Caco-2 (cell line): ENCODE measurements around the gene PTPN3. TPM values are rescaled to one million over a fixed set of nuclear protein-coding genes. Genes with fewer than 3 reads are reported as not detected.
A peak's percentile ranks its signal among the peaks of the same experiment; 100 is the strongest.

ENCODE experiments used
- BruUV-seq: library from RNA; stranded (reverse); fragments of 400-500 nt; replicated peaks from 2 replicates; lab custom pipeline; 2021; lab: Mats Ljungman, UMichigan
- CTCF ChIA-PET: fragments of 300-600 bp; sonication (Branson Sonifier 250); formaldehyde crosslinking; loops from one replicate; lab custom pipeline; 2022; ENCODE audit warnings: antibody characterized with exemption; lab: Charles Lee
- POLR2A ChIA-PET: fragments of 300-600 bp; sonication (Branson Sonifier 250); formaldehyde crosslinking; loops from one replicate; lab custom pipeline; 2022; ENCODE audit warnings: antibody characterized with exemption; lab: Charles Lee
- DNase-seq, 2 experiments: peaks; one replicate each; pipeline versions ENCODE4 v3.0.0 to v3.0.0-alpha.2; 2020 to 2022
- H3K27me3 ChIP-seq: replicated peaks from 2 replicates; pipeline ENCODE4 v1.6.0; 2011; ENCODE audit warnings: low read length; ENCODE audit not compliant: control insufficient read depth, insufficient read depth
- H3K36me3 ChIP-seq: 2 replicates; pipeline ENCODE4 v1.5.1; 2011; ENCODE audit warnings: low read length; ENCODE audit not compliant: control insufficient read depth, insufficient read depth
- H3K4me1 ChIP-seq: fragments of 250-450 bp; sonication (Bioruptor Pico); 2 replicates; pipeline ENCODE4 v1.5.1; 2020; ENCODE audit warnings: mild to moderate bottlenecking
- H3K4me3 ChIP-seq: 2 replicates; pipeline ENCODE4 v1.5.1; 2011; ENCODE audit warnings: low read depth, mild to moderate bottlenecking, control low read depth, low read length
- H3K9me3 ChIP-seq: fragments of 250-450 bp; sonication (Bioruptor Pico); 2 replicates; pipeline ENCODE4 v1.5.1; 2020; ENCODE audit warnings: mild to moderate bottlenecking, moderate library complexity
- H3K27ac Mint-ChIP-seq: one replicate; pipeline ENCODE4 v1.8.0; 2022; ENCODE audit warnings: mixed read lengths; ENCODE audit not compliant: unreplicated experiment
- H3K27me3 Mint-ChIP-seq: one replicate; pipeline ENCODE4 v1.8.0; 2022; ENCODE audit warnings: mixed read lengths; ENCODE audit not compliant: insufficient read depth, unreplicated experiment
- H3K36me3 Mint-ChIP-seq: one replicate; pipeline ENCODE4 v1.8.0; 2022; ENCODE audit warnings: mild to moderate bottlenecking, mixed read lengths; ENCODE audit not compliant: insufficient read depth, unreplicated experiment
- H3K4me1 Mint-ChIP-seq: one replicate; pipeline ENCODE4 v1.8.0; 2022; ENCODE audit warnings: low read depth, mixed read lengths; ENCODE audit not compliant: unreplicated experiment
- H3K4me3 Mint-ChIP-seq: one replicate; pipeline ENCODE4 v1.8.0; 2022; ENCODE audit warnings: mild to moderate bottlenecking, moderate library complexity, mixed read lengths; ENCODE audit not compliant: unreplicated experiment
- H3K9me3 Mint-ChIP-seq: one replicate; pipeline ENCODE4 v1.8.0; 2022; ENCODE audit warnings: mixed read lengths; ENCODE audit not compliant: unreplicated experiment
- CTCF ChIP-seq, 2 experiments: fragments of 200-600 bp in 1 of 2; IDR thresholded peaks; 1 replicate in 1 of 2; 2 replicates in 1 of 2; pipeline versions ENCODE4 v1.5.1 to v1.8.0; 2011 to 2022; ENCODE audit warnings: antibody characterized with exemption in 1 of 2, control low read depth in 1 of 2, inconsistent platforms in 1 of 2, low read depth in 1 of 2, low read length in 1 of 2, mild to moderate bottlenecking in 1 of 2, moderate library complexity in 1 of 2; ENCODE audit not compliant: insufficient read depth in 1 of 2, severe bottlenecking in 1 of 2, unreplicated experiment in 1 of 2
- intact Hi-C: fragments of 100-400 bp; cut with micrococcal nuclease; formaldehyde crosslinking; loops from one replicate; pipeline ENCODE4 v1.10.0; 2022; ENCODE audit not compliant: unreplicated experiment
- total RNA-seq: library from RNA; stranded (reverse); gene quantifications from 2 replicates; pipeline ENCODE4 v1.2.3, GENCODE V29; 2022

The PTPN3 gene
- total RNA-seq, 1 experiment from 2014 or later, result 12.4 TPM

DNA sequence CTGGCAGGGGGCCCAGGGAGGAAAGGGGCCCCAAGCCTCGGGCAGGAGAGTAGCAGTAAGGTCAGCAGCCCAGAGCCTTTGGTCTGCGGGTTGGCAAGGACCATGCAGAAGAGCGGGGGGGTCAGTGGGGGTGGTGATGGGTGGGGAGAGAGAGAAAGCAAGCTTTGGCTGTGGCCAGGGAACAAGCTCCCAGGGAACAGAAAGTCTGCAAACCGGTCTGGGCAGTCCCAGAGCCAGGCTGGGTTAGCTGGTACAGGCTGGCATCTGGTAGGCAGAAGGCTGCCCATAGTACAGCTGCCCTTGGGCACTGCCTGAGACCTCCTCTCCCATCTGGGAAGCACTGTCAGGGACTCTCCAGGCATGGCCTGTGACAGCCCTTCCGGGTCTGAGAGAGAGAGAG is 166.8 kb downstream of the PTPN3 start:
- BruUV-seq, result no TSS peak
- DNase-seq, result no peak

GRCh38 chr9:109329638-109330258 is 168.4 kb downstream of the PTPN3 start:
- Mint-ChIP-seq H3K27ac (peak overlapping the region; percentile 40), H3K36me3 (peaks cover 6% of the 10 kb centered on the region), H3K4me3 (no peak overlapping the region), H3K9me3 (no peaks in the 10 kb centered on the region), H3K27me3 (no peaks in the 10 kb centered on the region), H3K4me1 (peaks cover 25% of the 10 kb centered on the region)
- H3K9me3 ChIP-seq, result no peaks in the 10 kb centered on the region
- ChIA-PET POLR2A (interaction anchor here (0.5 to 0.6 kb wide), 3 partner anchors 59 to 330 kb away, joined by 6 to 10 read pairs (median 7); partner anchors contain the start of gene PTPN3), CTCF (interaction anchor here (0.6 kb wide), 1 partner anchor 140 kb away, joined by 5 read pairs; no protein-coding TSS in a partner anchor)
- no peak for TF ChIP-seq CTCF (IDR thresholded peaks at IDR 0.05; ENCODE audit: insufficient read depth in 1 of 2, low read depth in 1 of 2, low read length in 1 of 2, severe bottlenecking in 1 of 2, unreplicated experiment in 1 of 2)
- peaks cover 11% of the 10 kb centered on the region for H3K4me1 ChIP-seq
- H3K36me3 ChIP-seq, result no peaks in the 10 kb centered on the region
- H3K4me3 ChIP-seq, result no peak overlapping the region
- no peak for DNase-seq
- intact Hi-C loops, result no loop called here
- H3K27me3 ChIP-seq, result no peaks in the 10 kb centered on the region
- no TSS peak for BruUV-seq

More for the DNA sequence above, 166.8 kb downstream of the PTPN3 start:
- H3K27me3 Mint-ChIP-seq, result no peaks in the 10 kb centered on the region
- no peak overlapping the region for H3K27ac Mint-ChIP-seq
- Histone ChIP-seq H3K9me3 (no peaks in the 10 kb centered on the region), H3K4me1 (peaks cover 20% of the 10 kb centered on the region), H3K27me3 (no peaks in the 10 kb centered on the region), H3K36me3 (no peaks in the 10 kb centered on the region), H3K4me3 (no peak overlapping the region)
- ChIA-PET CTCF (interaction anchor here (0.6 kb wide), 1 partner anchor 14 kb away, joined by 4 read pairs; no protein-coding TSS in a partner anchor), POLR2A (no interaction called here)
- intact Hi-C loops, result no loop called here
- no peak for TF ChIP-seq CTCF (IDR thresholded peaks at IDR 0.05; ENCODE audit: insufficient read depth in 1 of 2, low read depth in 1 of 2, low read length in 1 of 2, severe bottlenecking in 1 of 2, unreplicated experiment in 1 of 2)
- no peak overlapping the region for H3K4me3 Mint-ChIP-seq
- H3K36me3 Mint-ChIP-seq, result peaks cover 6% of the 10 kb centered on the region
- H3K9me3 Mint-ChIP-seq, result no peaks in the 10 kb centered on the region
- peaks cover 34% of the 10 kb centered on the region for H3K4me1 Mint-ChIP-seq

DNA sequence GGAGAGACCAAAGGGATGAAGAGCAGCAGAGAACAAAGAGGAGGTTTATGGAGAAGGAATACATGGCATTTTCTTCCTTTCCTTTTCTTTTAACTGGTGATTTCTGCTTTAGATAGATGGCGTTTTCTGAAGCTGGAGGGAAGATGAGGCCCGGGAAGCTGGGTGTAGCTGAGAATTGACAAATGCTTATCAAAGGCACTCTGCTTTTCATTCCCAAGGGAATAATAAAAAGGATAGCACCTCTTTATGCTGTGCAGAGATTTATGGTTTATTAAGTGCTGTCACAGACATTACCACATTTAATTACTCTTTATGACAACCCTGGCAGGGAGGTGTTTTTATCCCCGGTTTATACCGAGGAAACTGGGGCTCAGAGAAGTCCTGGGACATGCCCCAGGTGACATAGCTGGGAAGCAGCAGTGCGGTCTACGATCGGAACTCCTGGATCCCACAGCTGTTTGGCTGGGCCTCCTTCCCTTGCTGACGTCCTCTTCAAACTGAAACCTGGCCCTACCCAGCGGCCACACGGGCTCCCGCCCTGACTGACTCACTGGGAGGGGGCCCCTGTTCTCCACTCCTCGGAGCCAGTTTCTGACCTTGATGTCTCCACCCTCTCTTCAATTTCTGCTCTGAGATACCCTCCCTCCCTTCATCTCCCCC is 169.0 kb downstream of the PTPN3 start:
- Histone ChIP-seq H3K9me3 (no peaks in the 10 kb centered on the region), H3K36me3 (no peaks in the 10 kb centered on the region), H3K4me1 (peaks cover 11% of the 10 kb centered on the region), H3K4me3 (no peak overlapping the region), H3K27me3 (no peaks in the 10 kb centered on the region)
- CTCF ChIA-PET, result interaction anchor here (0.6 kb wide), 1 partner anchor 141 kb away, joined by 5 read pairs; no protein-coding TSS in a partner anchor
- Mint-ChIP-seq H3K27ac (peak overlapping the region; percentile 40), H3K4me3 (no peak overlapping the region), H3K36me3 (peaks cover 6% of the 10 kb centered on the region), H3K9me3 (no peaks in the 10 kb centered on the region), H3K4me1 (peaks cover 25% of the 10 kb centered on the region), H3K27me3 (no peaks in the 10 kb centered on the region)
- intact Hi-C loops, result no loop called here
- DNase-seq, result no peak
- no peak for TF ChIP-seq CTCF (IDR thresholded peaks at IDR 0.05; ENCODE audit: insufficient read depth in 1 of 2, low read depth in 1 of 2, low read length in 1 of 2, severe bottlenecking in 1 of 2, unreplicated experiment in 1 of 2)
- BruUV-seq, result no TSS peak
- POLR2A ChIA-PET, result interaction anchor here (0.5 to 0.6 kb wide), 3 partner anchors 60 to 329 kb away, joined by 6 to 10 read pairs (median 7); partner anchors contain the start of gene PTPN3
